DMS153 treated with DMSO at 0.1 percent for 48 hours (cell line): ENCODE measurements around the gene ADAMTS17.

Experiments used
- DNase-seq: peaks from one replicate; lab custom pipeline; 2025; ENCODE audit not compliant: unreplicated experiment; lab: John Stamatoyannopoulos, UW

Gene ADAMTS17

DNA sequence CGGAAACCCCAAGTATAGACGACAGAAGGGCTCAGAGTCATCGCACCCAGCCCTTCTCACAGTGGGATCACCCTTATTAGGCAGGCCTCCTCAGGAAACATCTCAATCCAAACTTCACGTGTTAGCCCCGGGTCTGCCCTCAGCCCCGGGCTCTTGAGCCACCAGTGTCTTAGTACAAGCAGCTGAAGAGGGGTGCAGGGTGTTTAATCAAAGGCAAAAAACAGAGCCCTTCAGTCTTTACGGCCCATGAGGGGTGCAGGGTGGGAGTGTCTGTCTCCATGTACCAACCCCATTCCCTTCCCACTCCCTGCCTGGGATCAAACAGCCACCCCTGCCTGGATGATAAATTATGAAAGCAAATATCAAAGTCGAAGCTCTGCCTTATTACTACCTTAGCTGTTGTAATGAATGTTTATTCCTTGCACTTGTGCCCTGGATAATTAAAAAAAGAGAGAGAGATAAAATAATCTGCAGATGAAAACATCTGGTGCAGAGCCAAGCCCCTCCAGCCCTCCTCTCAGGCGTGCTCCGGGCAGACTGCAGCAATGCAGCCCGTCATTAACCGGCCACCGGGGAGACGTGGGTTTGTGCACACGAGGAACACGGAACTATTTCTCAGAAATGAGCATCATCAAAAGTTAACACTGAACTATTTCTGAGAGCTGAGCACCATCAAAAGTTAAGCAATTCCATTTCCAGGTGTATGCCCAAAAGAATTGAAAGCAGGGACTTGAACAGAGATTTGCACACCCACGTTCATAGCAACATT, 64.5 kb downstream of the ADAMTS17 start:
- DNase-seq = no peak

DNA sequence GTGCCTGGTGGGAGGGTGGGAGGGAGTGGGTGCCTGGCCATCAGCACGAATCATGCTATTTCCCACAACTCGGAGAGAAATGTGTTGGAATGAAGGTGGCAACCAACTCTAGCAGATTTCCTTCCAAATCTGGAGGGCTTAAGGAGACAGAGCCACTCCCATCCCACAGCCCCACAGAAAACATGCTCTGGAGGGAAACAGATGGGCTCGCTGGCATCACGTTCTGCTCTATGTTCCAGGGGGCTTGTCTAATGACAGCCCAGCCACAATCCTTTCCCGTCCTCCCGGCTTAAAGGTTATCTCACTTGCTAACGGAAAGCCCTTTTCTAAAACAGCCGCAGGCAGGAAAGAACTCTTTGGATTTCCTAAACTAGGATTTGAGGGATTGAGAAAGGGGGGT, 65.3 kb downstream of the ADAMTS17 start:
- no peak for DNase-seq

DNA sequence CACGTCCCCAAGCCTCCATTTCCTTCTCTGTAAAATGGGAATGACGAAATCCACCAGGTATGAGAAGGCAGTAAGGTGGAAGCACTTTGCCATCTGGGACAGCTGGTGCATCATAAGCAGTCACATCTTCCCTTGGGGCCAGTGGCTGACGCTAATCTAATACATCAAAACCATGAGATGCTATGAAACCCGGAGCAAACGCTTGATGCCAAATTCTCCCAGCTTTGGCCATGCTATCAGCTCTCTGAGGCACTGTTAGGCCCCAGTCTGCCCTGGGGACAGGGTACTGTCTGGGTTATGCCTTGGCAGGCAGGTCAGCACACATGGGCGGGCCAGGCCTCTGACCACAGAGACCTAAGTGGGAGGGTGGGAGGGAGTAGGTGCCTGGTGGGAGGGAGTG, 66.1 kb downstream of the ADAMTS17 start:
- no peak for DNase-seq

DNA sequence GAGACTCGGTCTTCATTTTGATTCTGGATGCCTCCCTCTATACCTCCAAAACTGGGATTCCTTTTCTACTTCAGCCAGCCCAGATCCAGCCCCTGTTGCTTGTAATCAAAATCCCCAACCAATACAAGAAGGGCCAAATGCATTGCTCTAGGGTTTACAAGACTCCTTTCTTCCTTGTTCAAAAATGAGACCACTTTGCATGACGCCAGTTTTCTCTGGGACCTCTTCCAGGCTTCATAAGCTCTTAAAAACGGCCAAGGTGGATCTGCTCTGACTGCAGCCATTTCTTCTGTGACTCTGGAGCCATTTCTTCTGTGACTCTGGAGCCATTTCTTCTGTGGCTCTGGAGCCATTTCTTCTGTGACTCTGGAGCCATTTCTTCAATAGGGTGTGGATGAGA, 71.9 kb downstream of the ADAMTS17 start:
- DNase-seq = no peak

DNA sequence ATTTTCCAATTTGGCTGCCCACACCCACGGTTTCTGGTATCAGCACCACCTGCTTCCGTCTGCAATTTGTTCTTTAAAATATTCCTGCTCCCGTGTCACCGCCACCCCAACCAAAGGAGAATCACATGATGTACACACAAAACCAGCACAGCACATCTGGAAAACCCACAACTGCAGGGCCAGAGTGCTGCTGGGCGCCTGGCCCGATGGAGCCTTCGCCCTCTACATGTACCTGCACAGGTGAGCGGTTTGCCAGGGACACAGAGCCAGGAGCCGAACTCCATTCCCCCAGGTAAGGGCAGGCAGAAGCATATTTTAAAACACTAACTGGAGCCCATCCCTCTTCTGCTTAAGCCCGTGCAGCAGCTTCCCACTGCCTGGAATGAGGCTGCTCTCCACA, 75.6 kb downstream of the ADAMTS17 start:
- no peak for DNase-seq

DNA sequence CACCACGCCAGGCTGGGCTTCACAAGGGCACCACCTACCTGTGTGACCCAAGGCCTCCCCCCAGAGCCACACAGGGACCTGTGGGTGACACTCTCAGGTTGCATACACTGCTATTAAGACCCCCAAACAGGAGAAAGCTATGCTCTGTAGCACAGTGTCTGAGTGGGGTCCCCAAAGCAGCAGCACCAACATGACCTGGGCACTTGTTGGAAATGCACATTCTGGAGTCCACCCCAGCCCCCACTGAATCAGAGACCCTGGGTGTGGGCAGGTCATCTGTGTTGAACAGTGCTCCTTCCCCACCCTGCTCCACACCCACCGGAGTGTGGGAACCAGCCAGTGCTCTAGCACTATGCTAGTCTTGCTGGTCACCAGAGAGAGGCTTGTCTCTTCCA, 76.1 kb downstream of the ADAMTS17 start:
- no peak for DNase-seq

DNA sequence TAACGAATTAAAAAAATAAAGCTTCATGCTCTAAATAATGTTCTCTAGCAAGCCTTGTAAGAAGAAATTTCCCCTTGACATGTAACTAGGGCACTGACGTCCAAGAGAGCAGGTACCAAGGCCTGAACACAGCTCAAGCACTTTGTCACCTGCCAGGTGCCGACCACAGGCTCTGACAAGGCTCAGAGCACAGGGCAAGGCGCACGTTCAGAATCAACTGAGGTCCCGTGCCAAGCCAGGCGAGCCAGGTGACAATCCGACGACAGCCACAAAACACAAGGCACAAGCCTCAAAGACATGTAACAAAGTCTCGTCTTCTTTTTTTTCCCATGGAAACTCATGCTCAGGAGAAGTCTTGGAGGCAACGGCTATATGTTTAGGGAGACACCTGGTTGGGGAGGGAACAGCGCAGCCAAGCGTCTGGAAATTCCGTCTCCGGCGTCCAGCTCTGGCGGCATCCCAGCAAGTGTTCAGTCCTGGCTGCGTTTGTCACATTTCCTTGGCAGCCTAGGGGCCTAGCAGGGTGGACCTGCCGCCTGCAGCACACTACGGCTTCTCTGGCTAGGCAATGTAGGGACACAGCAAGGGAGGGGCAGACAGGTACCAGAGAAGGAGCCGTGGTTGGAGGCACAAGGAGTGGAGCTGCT, 76.7 kb downstream of the ADAMTS17 start:
- no peak for DNase-seq

DNA sequence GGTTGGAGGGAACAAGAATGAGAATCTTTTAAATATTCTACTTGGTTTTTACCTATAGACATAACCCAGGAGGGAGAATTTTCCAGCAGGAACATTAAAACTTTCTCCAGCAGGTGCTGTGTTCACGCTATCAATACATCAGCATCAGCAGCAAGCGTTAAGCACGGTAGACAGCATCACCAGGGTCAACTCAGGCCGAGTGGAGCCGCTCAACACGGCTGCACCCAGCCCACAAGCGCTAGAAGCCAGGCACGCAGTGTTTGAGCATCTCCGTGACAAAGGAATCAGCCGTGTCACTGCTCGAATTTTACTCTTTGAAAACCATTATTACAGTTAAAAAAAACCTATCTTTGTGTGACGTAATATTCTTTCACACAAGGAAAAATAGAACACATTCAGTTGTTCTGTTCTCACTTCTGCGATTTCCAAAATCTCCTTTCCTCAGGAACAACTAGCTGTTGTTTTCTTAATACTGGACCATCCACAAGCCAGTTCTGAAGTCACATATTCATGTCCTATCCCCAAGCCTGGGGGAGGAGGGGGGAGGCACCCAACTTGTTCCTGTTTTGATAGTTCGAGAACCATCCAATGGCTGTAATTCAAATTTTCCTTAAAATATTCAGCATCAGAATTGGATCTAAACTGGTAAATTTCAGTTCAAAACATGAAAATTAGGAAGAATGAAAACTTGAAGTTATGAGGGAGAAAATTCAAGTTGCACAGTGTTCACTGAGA, 77.9 kb downstream of the ADAMTS17 start:
- DNase-seq = no peak

DNA sequence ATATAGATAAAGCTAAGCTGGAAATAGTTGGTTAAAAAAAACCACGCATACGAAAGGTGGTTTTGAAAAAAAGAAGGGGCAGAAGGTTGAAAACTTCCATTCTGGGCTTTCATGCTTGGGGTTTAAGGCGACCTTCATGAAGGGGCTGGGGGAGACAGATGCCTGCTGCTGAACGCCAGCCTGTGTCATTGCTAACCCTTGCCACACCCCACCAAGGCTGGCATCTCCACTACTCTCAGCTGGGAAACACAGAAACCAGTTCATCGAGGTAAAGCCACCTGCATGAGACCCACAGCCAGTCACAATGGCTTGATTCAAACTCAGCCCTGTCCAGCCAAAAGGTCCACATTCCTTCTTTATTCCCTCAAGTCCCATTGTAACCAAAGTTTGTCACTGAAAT, 78.7 kb downstream of the ADAMTS17 start:
- DNase-seq = no peak

DNA sequence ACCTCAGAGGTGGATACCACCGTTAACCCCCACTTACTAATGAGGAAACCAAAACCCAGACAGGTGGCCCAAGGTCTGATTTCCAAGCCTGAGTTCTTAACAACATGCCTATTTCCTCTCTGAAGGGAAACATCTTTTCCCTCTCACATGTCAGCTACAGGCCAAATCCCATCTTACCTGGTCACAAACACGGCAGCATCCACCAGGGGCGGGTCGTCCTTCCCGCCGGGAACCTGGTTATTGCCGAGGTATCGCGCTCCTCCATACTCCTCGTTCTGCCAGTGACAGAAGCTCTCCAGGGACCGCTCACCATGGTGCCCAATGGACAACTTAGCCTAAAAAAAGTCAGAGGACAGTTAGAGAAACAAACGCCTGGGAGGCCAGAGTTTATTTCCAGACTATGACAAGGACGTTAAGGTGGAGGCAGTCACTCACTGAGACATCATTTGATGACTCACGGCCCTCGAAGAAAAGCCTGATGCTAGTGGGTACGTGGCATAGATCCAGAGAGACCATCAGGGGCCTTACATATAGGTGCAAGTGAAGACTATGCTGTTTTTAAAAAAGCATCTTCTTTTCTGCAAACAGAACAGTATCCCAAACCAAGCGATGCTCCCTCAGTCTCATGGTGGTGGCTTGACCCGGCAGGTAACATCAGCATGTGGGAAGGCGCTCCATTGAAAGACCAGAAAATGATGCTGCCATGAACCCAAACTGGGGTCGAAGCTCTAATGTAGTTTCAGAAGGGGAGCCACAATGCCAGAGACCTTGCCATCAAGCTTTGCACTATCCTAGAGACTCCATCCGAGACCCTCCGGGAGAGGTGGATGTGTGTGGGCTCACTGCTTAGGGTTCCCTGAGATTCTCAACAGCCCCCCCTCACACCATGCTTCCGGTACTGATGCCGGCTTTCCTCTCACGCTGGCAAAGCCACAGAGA, 80.2 kb downstream of the ADAMTS17 start:
- DNase-seq = no peak

DNA sequence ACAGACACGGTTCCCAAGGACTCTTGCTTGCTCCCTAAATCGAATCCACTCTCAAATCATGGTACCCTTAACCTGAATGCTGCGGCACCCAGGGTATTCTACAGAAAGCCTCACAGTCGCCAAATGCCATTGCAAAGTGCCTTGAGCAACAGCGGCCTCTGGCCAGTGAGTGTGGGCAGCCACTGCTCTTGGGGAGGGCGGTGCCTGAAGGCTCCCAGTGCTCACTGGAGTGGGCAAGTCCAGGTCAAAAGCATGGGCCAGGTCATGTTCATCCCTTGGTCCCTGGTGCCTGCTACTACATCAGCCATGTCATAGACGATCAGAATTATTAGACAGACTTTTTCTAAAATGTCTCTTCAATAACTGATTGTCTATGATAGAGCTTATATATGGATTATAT, 82.5 kb downstream of the ADAMTS17 start:
- no peak for DNase-seq

DNA sequence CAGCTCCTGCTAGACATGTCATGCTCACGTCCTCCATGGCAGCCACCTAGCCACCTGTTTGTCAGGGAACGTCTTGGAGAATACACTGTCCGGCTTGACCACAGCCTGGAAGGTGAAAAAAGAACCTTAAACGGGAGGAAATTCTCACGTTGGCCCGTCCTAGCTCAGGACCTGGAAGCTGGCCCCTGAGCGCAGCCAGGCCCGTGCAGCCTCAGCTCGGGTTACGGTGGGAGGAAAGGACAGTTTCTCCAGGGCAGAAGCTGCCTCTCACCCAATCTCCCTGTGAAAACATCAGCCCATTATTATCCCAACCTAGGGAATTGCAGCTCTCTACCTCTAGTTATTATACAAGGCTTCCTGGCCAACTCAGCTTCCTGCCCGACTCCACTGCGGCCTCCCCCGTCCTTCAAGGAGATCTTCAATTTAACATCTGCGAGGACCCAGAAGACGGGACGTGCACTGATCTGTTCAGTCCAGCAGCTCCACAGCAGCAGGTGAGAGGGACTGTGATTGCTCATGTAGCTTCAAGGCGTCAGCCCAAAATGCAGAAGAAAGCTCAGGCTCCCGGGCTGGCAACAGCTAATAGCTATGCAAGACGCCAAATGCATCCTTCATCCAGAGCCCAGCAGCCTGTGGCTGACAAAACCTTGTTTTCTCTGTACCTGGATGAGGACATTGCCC, 84.7 kb downstream of the ADAMTS17 start:
- no peak for DNase-seq

DNA sequence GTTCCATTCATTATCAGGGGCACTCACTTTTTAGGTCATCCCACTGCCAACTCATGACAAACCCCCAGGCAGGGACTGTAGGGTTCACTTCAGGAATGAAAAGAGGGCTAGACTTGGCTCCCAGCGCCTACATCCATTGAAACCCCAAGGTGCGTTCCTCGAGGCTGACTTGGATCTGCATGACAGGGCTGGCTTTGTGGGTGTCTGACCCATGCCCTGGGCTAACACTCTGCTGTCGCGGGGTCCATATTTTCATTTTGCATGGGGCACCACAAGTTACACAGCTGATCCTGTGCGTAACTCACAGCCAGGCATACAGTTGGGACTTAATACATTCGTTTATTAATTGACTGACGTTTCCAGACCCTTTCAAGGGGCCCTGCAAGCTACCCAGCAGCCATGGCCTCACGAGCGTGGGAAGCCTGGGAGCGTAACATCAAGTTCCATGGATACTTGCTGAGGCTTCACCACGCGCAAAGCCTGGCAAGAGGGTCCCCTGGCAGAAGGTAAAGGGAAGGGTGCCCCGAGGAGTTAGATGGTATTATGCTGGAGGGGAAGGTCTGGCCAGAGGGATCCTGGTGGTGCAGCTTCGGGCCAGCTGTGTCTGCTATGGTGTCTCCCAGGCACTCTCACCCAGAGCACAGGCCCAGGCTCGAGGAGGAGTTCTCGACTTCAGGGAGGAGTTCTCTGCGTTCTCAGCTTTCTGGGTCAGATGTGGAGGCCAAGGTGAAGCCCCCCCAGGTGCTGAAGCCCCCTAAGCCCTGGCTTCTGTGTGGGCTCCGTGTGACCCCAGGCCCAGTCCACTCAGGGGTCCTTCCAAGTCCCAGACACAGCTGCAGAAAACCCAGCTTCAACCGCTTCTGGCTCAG, 85.4 kb downstream of the ADAMTS17 start:
- DNase-seq = no peak

DNA sequence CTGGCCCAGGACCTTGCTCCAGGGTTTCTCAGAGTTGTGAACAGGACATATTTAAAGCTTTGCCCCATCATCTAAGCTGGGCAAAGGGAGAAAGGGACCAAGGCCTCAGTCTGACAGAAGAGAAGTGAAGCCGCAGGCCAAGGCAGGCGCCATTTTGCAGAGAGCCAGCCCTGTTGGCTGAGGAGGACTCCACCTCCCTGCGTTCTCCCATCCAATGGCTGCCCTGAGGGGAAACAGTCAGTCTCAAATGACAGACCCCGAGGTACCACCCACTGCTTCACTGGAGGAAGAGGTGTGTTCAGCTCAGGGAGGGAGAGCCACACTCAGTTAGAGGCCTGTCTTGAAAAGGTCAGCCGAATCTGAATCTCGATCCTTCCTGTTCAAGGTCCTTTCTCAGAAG, 86.1 kb downstream of the ADAMTS17 start:
- no peak for DNase-seq

DNA sequence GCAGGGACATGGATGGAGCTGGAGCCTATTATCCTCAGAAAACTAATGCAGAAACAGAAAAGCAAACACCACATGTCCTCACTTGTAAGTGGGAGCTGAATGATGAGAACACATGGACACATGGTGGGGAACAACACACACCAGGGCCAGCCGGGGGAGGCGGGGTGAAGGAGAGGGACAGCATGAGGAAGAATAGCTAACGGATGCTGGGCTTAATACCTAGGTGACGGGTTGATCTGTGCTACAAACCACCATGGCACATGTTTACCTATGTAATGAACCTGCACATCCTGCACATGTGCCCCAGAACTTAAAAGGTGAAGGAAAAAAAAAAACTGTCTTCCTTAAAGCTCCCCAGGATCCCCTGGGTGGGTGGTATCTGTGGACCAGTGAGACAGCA, 87.1 kb downstream of the ADAMTS17 start:
- no peak for DNase-seq

DNA sequence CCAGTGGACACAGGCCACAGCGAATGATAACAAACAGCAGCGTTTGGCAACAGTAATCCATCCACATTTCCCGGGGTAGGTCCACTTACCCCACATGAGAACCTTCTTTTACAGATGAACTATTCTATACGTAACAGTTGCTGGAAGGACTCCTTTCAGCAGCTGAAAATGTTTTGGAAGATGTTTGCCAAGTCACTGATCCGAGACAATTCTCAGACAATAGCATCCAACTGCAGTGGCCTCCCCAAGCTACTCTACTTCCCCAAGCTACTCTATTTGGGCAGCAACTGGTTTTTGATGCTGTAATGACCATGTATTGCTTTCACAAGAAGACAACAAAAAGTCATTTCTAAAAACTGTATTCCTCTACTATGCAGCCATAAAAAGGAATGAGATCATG, 87.5 kb downstream of the ADAMTS17 start:
- no peak for DNase-seq

DNA sequence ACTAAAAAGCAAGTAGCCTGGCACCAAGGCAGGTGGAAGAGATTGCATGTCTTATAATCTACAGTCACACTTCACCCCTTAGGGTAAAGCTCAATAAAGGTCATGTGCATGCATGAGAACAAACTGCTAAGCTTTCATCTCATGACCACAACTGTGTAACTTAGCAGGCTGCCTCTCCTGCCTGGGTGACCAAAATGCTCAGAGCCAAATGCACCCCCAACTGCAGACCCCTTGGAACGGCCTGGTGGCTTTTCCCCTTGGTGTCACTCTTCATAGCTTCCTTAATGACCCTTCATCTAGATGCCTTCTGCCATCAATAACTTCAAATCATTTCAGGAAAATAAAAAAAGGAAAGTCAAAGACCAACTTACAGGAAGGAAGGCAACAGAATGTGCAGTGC, 88.1 kb downstream of the ADAMTS17 start:
- no peak for DNase-seq

DNA sequence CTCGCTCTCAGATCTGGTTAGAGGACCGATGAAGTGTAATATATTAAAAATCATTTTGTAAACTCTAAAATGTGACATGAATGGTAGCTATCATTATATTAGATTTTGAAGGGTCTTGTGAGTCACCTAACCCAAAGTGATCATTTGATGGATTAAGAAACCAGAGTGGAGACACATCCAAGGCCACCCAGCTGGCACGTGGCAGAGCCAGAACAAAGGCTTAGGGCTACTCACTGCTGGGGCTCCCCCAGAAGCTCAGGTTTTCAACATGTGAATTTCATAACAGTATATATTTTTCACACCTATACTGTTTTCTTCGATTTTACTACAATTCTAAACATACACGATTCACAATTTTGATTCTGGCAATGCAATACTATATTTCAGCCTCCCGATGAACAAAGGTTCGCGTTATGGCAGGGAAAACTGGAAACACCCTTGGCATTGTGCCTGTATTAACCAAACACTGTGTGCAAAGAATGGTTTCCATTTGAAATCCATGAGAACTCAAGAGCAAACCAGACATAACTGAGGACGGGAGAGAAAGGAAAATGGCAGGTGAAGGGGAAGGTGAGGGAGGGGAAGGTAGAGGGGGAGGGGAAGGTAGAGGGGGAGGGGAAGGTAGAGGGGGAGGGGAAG, 88.9 kb downstream of the ADAMTS17 start:
- DNase-seq = no peak

DNA sequence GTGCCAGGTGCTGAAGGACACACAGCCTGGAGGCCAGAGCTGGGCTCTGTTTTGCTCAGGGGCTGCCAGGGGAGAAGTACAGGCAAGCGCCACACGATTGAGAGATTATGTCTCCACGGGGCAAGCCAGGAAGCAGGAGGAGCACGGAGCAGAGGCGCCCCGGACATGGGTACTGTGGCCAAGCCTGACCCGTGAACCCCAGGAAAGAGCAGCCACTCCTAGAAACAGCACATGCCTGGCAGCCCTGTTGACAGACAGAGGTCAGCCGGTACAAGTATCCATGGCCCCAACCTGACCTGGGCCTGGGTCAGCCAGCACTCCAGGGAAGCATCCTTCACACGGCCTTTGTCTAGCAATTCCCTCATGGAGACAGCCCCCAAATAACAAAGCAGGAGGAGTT, 89.4 kb downstream of the ADAMTS17 start:
- no peak for DNase-seq
